HG03060 (cell line): ENCODE results near the gene OXSR1.
"Not testable (repeated sequence)": the region's sequence is repeated elsewhere in the genome, so short reads cannot be mapped to it uniquely, and the experiment has no call there.

ENCODE experiments used
- ATAC-seq: cut with Tn5 transposase; IDR thresholded peaks from one replicate; pipeline ENCODE4 v1.9.1; 2021; ENCODE audit warnings: low read depth, moderate number of reproducible peaks; ENCODE audit not compliant: unreplicated experiment

Gene OXSR1

DNA sequence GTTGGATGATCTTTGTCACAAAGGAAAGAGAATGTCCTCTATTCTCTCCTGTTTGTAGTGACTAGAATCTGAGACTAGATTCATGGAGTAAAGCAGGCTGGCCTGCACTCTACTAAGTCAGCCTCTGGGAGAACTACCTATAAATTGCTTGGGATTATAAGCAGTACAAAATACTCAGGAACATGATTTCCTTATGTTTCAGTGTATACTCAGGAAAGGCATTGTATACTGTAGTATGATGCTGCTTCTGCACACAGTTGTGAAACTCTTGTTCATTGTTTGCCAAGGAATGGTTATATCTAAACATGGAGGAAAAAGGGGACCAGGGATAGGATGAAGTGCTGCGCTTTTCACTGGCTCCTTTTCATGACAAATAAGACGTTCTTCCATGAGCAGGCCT is 49.2 kb downstream of the OXSR1 start:
- no peak for ATAC-seq

DNA sequence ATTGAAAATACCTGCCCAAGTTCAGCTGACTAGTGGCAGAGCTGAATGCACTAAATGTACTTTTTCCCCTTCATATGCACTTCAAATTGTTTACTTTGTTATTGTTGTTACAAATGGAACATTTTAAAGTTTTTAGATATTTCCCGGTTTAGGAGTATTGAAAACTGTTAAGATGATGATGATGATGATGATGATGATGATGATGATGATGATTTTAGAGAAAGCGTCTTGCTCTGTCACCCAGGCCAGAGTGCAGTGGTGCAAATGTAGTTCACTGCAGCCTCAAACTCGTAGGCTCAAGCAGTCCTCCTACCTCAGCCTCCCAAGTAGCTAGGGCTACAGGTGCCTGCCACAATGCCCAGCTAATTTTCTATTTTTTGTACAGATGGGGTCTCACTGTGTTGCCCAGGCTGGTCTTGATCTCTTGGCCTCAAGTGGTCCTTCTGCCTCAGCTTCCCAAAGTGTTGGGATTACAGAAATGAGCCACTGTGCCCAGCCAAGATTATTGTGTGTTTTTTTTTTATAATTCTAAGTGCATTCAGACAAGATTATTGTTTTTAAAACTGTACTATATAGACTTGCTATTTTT is 54.4 kb downstream of the OXSR1 start:
- ATAC-seq = no peak

DNA sequence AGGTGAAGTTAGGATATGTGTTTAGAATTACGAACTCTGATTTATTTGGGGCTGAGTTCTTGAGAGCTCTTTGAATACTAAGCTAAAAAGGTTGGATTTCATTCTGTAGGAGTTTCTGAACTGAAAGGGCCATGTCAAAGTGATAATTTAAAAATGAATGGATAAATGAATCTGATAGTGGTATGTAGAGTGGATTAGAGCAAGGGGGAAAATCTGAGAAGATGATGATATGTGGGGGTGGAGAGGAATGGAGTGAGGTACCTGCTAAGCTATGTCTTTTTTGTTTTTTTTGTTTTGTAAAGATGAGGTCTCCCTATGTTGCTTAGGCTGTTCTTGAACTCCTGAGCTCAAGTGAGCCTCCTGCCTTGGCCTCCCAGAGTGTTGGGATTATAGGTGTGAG is 55.7 kb downstream of the OXSR1 start:
- no peak for ATAC-seq

DNA sequence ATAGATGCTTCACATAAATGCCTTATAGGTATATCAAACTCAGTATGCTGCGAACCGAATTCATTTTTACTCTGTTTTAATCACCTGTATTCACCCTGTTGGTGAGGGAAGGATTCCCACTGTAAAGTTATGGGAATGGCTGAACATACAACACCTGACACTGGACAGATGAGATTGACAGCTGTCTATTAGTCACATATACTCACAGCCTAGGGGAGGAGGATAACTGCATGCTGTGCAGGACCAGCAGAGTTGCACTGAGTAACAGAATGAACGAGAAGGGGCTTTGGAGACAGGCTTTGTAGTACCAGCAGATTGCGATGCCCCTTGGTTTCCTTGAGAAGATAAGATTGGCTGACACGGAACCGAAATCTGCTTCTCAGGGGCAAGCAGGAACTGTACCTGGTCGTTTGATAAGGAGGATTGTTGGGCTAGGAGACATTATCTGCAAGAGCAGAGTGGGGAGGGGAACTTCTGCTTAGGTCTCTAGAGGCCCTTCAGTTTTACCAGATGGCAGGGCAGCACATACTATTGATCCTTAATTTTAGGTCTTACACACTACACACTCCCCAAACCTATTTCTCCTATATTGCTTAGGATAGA is 56.8 kb downstream of the OXSR1 start:
- no peak for ATAC-seq

DNA sequence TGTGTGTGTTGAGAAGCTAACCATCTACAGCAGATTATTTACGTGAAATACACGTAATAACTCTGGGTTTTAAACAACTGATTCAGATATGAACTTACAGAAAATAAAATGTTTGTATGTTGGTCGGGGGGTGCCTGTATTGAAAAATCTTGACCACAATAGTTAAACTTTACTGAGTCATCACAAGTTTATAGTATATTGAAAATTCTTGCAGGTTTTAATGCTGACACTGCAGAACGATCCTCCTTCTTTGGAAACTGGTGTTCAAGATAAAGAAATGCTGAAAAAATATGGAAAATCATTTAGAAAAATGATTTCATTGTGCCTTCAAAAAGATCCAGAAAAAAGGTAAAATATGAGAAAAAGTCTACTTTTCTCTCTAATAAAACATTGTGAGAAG is 59.0 kb downstream of the OXSR1 start:
- no peak for ATAC-seq

DNA sequence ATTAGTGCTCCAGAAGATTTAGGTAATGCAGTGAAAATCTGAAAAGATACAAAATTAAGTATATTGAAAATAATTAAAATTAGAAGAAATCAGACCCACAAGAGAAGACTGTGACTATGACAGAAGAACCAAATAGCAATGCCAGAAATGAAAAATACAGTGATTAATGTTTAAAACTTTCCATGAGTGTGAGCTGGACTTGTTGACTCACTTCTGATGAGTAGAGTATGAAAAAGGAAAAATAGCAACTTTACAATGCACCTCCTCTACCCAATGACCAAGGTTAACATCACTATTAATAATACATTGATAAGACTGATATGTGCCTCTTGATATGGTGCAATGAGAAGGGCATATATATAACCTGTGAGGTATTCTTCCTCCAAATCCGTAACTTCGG is 60.9 kb downstream of the OXSR1 start:
- ATAC-seq = no peak

DNA sequence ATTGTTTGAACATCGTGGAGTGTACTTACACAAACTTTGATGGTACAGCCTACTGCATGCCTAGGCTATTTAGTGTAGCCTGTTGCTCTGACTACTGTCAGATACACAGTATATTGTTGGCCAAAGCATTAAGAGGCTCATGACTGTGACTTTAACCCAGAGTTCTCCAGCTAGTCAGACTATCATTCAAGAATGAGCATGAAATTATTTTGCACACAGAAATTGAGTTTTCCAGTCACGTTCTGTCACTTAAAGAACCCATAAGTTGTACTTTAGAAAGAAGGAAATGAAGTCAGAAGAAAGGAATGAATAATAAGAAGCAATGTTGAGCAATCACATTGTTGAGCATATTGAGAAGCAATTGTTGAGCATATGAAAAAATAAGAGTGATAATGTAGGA is 62.7 kb downstream of the OXSR1 start:
- no peak for ATAC-seq

DNA sequence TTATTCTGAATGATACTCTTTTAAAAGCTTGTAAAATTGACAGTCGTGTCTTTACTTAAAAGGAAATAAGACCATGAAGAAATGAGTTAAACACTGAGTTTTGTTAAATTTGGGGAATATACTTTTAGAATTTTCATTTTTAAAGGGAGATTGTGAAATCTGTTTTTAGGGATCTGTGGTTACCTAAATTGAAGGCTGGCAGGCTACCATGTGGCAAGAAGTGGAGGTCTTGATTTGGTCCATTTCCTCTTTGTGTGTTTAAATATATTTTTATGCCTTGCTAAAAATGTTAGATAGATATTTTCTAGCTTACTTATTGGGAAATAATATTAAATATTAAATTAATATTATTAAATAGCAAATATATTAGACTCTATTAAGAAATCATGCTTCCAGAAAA is 63.7 kb downstream of the OXSR1 start:
- no peak for ATAC-seq

DNA sequence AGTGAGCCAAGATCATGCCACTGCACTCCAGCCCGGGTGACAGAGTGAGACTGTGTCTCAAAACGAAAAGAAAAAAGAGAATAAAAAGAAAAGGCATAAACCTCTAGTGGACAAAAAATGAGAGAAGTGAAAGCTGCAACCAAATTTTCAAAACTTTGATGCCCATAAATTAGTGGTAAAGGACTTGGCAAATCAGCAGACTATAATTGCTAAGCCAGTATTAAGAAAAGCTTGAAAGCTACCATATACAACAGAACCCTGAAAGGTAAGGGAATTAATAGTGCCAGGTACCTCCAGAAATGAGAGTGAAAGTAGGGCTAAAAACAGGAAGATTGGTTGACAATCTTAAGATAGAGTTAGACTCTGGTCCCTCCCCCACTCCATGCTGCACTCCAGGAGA is 67.4 kb downstream of the OXSR1 start:
- no peak for ATAC-seq

DNA sequence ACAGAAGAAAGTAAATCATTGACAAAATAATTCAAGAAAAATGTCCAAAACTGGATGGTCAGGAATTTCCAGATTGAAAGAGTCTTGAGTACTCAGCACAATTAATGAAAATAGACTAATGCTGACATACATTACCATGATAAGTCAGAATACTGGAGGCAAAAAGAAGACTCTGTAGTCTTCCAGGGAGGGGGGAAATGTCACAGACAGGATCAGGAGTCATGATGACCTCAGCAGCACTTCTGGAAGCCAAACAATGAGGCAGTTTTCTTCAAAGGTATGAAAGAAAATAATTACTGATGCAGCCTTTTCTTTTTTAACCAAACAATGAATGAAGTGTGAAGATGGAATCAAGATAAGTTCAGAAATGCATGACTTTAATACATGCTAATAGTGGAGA is 70.1 kb downstream of the OXSR1 start:
- no peak for ATAC-seq

DNA sequence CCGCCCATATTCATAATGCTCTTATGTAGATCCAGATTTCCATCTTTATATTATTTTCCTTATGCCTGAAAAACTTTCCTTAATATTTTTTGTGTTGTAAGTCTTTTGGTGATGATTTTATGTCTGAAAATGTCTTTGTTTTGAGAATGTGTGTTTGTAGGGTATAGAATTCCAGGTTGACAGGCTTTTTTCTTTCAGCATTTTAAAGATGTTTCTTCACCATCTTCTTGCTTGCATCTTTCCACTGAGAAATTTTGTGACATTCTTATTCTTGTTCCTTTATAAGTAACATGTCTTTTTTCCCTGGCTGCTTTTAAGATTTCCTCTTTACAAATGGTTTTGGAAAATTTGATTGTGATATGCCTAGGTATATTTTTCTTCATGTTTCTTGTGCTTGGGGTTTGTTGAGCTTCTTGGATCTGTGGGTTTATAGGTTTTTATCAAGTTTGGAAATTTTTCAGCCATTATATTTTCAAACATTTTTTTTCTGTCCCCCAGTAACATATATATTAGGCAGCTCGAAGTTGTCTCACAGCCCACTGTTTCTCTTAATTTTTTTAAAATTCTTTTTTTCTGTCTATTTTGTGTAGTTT is 73.2 kb downstream of the OXSR1 start:
- ATAC-seq = no peak

DNA sequence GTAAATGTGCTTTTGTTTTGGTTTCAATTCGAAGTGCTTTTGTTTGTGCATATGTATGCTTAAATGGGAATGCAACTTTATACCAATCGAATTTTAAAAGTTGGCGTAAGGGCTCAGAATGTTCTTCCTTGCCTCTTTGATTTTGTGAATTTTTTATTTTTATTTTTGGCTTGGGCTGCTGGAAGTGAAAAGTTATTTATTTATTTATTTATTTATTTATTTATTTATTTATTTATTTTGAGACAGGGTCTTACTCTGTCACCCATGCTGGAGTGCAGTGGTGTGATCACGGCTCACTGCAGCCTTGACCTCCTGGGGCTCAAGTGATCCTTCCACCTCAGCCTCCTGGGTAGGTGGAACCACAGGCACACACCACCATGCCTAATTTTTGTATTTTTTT is 77.5 kb downstream of the OXSR1 start:
- not testable (repeated sequence) for ATAC-seq

DNA sequence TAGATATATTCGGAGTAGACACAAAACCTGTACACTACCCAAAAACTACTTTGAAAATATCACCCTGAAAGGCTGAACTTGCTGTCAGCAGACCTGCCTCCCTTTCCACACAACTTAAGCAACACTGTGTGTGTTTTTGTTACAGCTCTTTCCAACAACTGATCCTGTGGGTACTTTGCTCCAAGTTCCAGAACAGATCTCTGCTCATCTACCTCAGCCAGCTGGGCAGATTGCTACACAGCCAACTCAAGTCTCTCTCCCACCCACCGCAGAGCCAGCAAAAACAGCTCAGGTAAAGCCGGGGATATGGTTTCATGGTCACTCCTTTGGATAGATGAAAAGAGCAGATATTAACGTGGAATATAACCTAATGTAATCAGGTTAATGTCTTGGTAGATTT is 80.6 kb downstream of the OXSR1 start:
- no peak for ATAC-seq

DNA sequence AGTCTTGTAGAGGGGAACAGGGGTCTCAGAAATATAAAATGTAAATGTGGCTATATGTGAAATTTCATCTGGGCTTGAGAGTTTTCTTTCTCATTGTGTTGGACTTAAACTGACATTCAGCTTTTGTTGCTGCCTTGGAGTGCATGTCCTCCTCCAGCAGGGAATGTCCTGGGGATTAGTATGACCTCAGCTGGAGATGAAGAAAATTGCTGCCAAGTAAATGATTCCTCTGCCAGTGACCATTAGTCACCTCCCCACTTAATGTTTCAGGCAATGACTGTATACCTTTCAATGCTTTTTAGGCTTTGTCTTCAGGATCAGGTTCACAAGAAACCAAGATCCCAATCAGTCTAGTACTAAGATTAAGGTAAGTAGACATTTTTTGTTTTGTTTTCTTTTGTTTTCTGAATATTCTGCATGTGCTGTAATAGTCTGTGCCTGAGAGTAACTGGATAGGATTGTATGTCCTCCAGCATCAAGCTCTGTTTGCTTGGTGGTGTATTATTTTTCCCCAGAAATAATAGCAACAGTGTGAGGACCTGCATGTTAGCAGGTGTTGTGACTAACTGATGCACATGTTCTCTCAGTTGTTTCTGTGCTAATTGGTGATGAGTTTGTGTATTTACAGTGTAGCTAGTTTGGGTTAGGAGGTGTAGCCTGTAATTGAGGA is 82.2 kb downstream of the OXSR1 start:
- ATAC-seq = no peak

DNA sequence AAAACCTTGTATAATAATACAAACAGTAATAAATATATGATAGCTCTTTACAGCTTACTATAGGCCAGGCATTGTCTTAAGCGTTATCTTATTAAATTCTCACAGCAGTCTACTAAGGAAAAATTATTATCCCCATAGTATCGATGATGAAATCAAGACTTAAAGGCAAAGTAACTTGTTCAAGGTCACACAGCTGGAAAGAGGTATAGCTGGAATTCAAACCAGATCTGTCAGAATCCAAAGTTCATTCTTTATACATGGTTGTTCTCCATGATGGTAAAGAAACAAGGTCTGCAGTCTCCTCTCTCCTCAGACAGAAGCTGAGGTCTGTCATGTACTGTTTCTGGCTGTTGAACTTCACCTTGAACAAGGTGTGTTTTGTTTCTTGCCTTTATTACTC is 84.9 kb downstream of the OXSR1 start:
- ATAC-seq = no peak

DNA sequence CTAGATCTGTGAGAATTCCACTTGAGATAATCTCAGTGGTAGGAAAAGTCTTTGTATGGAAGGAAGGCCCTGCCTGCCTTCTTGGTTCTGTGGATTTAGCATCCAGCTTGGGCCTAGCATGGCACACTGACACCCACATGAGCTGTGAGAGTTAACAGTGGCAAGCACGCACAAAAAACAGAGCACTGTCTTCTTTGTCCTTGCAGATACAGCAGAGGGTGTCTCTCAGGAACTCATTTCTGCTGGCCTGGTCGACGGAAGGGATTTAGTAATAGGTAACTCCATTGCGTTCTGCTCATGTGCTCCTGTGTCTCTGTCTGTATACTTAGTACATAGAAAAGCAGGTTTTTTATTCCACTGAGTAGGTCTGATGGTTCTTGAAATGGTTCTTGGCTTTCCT is 85.9 kb downstream of the OXSR1 start:
- no peak for ATAC-seq

DNA sequence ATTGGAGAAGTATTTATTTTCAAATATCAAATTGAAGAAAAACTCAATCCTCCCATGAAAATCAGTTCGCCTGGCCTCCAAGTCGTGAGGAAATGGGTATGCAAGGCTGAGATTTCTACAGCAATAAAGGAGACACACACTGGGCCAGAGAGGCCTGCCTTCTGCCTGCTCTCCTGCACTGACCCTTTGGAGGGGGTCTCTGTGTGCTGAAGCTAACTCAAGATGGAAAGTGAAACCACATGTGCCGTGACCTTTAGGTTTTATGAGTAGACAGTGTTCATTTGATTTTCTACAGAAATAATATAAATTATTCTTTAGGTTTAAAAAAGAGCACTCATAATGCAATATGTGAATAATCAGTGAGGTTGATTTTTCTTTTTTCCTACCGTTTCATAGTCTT is 88.4 kb downstream of the OXSR1 start:
- no peak for ATAC-seq

DNA sequence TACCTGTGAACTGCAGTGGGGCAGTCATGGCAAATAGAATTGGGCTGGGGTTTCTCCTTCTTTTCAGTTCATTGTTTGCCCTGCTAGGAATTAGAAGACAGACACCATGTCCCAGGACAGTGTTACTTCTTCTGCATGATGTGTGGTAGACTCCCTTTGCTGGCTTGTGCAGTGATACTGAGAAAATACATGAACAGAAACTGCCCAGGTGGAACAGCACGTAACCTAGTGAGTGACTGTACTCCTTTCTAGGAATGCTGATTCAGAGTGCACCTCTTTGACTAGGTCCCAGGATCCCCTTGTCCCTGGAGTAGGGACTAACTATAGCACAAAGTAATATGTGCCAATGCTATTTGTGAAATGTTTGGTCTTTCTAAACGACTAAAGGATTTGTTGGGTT is 89.5 kb downstream of the OXSR1 start:
- ATAC-seq = no peak

DNA sequence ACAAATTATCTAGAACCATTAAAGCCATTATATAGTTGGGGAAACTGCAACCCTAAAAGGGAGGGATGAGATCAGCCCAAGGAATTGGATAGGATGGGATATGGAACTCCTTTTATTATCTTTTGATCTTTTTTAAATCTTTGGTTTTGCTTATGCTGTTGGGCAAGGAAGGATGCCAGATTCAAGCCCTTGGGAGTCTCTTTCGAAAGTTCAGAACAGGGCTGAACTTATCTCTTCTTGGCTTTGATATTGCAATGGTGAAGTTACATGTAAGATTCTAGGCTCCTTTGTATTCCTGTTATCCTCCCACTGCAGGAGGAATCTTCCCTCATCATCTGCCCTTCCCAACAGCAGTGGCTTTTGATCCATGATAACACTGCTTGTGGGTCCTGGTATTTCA is 90.3 kb downstream of the OXSR1 start:
- no peak for ATAC-seq

DNA sequence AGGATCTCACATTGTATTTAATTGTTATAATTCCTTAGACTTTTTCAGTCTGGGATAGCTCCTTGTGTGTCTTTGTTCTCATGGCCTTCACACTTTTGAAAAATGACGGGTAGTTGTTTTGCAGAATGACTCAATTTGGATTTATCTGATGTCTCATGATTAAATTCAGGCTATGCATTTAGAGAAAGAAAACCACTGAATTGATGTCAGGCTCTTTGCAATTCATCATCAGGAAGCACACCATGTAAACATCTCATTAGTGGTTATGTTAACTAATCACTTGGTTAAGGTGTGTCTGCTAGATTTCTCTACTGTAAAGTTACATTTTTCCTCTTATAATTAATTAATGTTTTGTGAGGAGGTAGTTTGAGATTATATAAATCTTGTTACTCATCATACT is 92.2 kb downstream of the OXSR1 start:
- ATAC-seq = no peak

DNA sequence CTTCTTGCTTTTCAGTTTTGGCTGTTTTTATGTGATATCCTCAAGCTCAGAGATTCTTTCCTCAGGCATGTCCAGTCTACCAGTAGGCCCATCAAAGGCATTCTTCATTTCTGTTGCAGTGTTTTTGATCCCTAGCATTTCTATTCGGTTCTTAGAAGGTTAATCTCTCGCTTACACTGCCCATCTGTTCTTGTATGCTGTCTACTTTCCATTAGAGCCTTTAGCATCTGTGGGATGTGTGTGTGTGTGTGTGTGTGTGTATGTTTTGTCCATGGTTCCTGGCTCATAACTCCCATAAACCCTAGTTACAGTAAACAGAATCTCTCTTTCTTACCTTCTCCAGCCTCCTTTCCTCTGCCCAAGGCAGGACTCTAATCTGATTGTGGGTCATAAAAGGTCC is 95.1 kb downstream of the OXSR1 start:
- no peak for ATAC-seq

DNA sequence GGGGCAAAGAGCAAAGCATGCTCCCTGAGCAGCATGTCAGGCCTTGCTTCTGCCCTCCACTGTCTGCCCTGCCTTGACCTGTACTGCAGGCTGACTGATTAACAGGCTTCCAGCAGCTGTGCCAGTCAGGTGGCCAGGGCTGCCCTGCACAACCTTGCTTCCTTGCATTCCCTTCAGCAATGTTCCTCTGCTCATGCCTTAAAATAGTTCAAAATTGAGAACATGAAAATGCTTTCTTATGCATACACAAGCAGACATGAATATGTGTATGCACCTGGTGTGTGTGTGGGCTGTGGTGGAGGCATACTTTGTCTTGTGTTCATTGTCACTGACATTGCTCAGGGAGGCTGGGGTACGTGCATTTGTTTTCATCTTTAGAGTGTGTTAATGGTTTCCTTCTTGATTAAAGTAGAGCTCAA is 99.0 kb downstream of the OXSR1 start:
- ATAC-seq = no peak
